Kidney glomerular epithelial cell (primary cell): Measurements from ENCODE around the gene CHML.
"Not testable (repeated sequence)": the region's sequence is repeated elsewhere in the genome, so short reads cannot be mapped to it uniquely, and the experiment has no call there.

Source experiments
- DNase-seq: peaks from one replicate; lab custom pipeline; 2025; lab: John Stamatoyannopoulos, UW

The CHML gene

GRCh38 chr1:241640149-241640866, at the start of gene CHML, which contains the start of gene OPN3:
Gene CHML, minus strand, starts transcription at chr1:241640369. Its CDS starts 4,603 bp downstream, at chr1:241635766.
Gene OPN3, minus strand, starts transcription at chr1:241640369. Its CDS starts 115 bp downstream, at chr1:241640254.
- peak; percentile 69 for DNase-seq

DNA sequence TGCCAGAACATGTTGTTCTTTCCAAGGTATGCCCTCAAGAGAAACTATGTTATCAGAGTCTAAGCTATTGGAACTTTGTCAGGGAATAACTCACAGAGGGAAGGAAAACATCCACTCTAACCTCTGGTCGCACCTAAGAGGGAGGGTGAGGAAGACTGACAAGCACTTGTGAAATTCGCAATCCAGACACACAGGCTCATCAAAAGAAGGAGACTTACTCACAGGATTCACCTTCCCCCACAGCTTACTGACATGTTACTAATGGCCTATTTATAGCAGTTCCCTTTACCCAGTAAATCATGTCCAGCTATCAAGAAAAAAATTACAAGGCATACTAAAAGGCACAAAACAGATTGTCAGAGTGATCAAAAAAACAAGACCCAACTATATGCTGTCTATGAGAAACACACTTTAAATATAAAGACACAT, 48.8 kb upstream of the CHML start:
- peak; percentile 69 for DNase-seq

DNA sequence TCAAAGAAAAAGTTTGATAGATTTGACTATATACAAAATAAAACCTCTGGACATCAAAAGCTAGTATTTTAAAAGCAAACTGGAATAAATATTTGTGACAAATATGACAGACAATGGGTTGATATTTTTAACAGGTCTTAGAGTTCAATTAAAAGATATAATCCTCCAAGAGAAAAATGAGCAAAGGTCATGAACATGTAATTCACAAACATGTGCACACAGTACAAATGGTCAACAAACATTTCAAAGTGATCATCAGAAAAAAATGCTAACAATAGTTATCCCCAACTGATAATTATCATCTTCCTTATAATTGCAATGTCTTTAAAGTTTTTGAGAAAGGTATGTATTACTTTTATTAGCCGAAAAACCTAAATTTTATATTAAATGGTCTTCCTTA, 43.9 kb upstream of the CHML start:
- no peak for DNase-seq

DNA sequence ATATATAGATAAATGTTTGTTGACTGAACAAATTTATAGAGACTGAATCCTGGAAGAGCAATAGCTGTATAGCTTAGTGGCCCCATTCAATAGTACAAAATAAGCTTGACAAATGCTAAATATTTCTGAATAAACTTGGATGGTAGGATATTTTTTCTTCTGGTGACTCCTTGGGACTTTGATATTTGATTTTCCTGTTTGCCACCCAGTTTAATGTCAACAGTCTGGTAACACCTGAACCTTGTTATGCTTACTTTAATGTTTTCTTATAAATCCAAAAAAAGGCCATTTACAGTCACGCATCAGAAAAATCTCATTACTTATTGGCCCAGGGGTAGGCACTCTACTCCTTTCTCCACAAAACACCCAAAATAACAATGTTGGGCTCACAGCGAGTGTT, 42.8 kb upstream of the CHML start:
- no peak for DNase-seq

- not testable (repeated sequence) for DNase-seq
Observed at GRCh38 chr1:241681861-241682448, 41.8 kb upstream of the CHML start.

DNA sequence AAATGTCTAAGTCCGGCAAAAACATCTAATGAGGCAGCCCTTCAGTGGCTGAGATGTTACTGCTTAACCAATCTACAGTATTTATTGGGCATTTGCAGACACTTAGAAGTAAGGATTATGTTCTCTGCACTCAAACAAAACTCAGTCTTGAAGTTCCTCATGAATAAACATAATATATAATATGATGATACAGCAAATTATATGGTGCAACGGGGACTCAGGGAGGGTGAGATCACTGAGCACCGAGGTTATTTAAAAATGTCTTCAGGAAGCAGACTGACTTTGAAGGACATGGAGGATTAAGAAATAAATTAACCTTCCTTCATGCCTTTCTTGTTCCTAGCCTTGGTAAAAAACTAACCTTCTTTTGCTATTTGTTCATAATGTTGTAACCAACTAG, 39.8 kb upstream of the CHML start:
- no peak for DNase-seq

DNA sequence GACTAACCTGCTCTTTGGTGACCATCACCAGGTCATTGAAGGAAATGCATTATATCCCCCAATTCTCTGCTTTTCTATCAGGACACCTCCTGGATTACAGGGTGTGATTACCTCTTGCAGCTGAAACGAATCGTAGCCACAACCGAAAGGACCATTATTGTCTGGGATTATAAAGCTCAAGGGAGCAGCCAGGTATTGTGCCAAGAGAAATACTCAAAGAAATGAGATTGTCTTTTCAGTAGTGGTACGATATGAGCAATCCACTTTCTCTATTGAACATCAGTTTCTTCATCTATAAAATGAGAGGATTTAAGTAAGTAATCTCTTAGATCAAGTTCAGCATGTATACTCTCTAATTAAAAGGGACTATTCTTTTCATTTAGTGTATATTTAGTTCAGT, 39.2 kb upstream of the CHML start:
- no peak for DNase-seq

GRCh38 chr1:241678536-241678935, 38.4 kb upstream of the CHML start:
- no peak for DNase-seq

- no peak for DNase-seq
Observed at GRCh38 chr1:241677201-241677600, 37.0 kb upstream of the CHML start.

- no peak for DNase-seq
Observed at GRCh38 chr1:241675983-241676382, 35.8 kb upstream of the CHML start.

DNA sequence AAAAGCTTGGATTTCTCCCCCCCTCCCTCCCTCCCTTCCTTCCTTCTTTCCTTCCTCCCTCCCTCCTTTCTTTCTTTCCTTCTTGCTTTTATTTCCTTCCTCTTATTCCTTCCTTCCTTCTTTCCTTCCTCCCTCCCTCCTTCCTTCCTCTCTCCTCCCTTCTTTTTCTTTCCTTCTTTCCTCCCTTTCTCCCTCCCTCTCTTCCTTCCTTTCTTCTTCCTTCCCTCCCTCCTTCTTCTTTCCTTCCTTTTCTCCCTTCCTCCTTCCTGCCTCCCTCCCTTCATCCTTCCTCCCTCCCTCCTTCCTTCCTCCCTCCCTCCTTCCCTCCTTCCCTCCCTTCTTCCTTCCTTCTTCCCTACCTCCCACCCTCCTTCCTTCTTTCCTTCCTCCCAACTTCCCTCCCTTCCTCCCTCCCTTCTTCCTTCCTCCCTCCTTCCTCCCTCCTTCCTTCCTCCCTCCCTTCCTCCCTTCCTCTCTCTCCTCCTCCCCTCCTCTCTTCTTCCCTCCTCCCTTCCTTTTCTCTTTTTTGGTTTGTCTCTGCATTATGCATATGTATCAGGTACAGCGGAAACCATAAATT, 34.7 kb upstream of the CHML start:
- no peak for DNase-seq

GRCh38 chr1:241672301-241672700, 32.1 kb upstream of the CHML start:
- DNase-seq: no peak

- no peak for DNase-seq
Observed at GRCh38 chr1:241666419-241666818, 26.2 kb upstream of the CHML start.

GRCh38 chr1:241660424-241660972, 20.3 kb upstream of the CHML start:
- no peak for DNase-seq

DNA sequence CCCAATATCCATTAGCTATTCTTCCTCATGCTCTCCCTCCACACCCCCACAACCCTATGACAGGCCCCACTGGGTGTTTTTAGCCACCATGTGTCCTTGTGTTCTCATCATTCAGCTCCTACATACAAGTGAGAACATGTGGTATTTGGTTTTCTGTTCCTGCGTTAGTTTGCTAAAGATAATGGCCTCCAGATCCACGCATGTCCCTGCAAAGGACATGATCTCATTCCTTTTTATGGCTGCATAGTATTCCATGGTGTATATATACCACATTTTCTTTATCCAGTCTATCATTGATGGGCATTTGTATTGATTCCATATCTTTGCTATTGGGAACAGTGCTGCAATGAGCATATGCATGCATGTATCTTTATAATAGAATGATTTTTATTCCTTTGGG, 18.8 kb upstream of the CHML start:
- not testable (repeated sequence) for DNase-seq

- no peak for DNase-seq
Observed at GRCh38 chr1:241658081-241658793, 18.1 kb upstream of the CHML start.

GRCh38 chr1:241654641-241655040, 14.5 kb upstream of the CHML start:
- DNase-seq: no peak

DNA sequence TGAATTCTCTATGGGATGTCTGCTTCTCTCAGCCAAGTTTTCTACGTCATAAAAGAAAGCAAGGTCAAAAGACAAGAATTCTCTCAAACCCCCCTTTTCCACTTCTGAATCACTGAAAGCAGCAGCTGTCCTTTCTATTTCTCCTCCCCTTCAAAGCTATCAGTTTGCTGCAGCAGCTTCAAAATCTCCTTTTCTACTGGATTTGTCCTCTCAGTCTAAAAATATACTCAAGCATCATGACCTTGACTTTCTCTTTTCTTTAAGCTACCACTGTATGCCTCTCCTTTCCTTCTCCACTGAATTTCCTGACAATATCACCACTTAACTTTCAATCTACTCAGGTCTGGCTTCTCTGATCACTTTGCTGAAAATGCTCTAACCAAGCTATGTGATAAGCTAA, 13.8 kb upstream of the CHML start:
- no peak for DNase-seq

- no peak for DNase-seq
Observed at GRCh38 chr1:241652012-241652411, 11.8 kb upstream of the CHML start, which contains the start of gene WDR64. Gene WDR64, plus strand, starts transcription at chr1:241652281. Its CDS starts 204 bp downstream, at chr1:241652485.

DNA sequence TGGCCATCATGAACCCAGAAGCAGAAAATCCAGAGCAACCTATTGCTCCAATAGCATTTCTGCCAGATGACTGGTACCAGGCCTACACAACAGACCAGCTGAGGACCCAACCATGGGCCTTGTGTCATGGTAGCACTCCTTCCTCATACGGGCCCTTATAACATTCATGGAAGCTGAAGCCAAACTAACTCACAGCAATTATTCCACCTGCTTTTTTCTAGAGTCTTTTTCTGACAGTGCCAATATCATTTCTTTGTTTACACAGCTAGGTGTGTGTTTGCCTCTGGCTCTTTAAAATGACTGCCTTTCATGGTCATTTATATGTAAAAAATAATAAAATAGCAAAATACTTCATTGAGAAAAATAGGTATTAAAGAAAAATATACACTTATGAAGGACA, 8.0 kb upstream of the CHML start:
- DNase-seq: no peak

GRCh38 chr1:241647658-241648057, 7.5 kb upstream of the CHML start:
- no peak for DNase-seq

GRCh38 chr1:241646201-241646600, 6.0 kb upstream of the CHML start:
- no peak for DNase-seq
